Choroid plexus epithelial cell (primary cell): ENCODE results near the gene TBC1D21.

Experiments used
- DNase-seq: peaks from one replicate; pipeline ENCODE4 v3.0.0-alpha.2; 2010; ENCODE audit warnings: low read depth
- H3K4me3 ChIP-seq: 2 replicates; pipeline ENCODE4 v1.5.1; 2011; ENCODE audit warnings: low read depth, mild to moderate bottlenecking, control low read depth, low read length, moderate library complexity
- CTCF ChIP-seq: conservative IDR thresholded peaks from 2 replicates; pipeline ENCODE4 v1.5.1; 2011; ENCODE audit warnings: low read depth, mild to moderate bottlenecking, control low read depth, inconsistent platforms, low read length, moderate library complexity

Gene TBC1D21

GRCh38 chr15:73857193-73857920 lies 16.0 kb upstream of the TBC1D21 start:
- no peak for TF ChIP-seq CTCF
- no peak overlapping the region for H3K4me3 ChIP-seq
- no peak for DNase-seq

GRCh38 chr15:73858062-73858461 lies 15.3 kb upstream of the TBC1D21 start:
- no peak overlapping the region for H3K4me3 ChIP-seq
- DNase-seq = no peak
- TF ChIP-seq CTCF = no peak

- TF ChIP-seq CTCF = no peak
- H3K4me3 ChIP-seq = no peak overlapping the region
- no peak for DNase-seq
Observed at GRCh38 chr15:73862276-73862675, 11.1 kb upstream of the TBC1D21 start.

- DNase-seq = no peak
- TF ChIP-seq CTCF = no peak
- H3K4me3 ChIP-seq = no peak overlapping the region
Observed at GRCh38 chr15:73865379-73865778, 8.0 kb upstream of the TBC1D21 start.

GRCh38 chr15:73865904-73866303 lies 7.5 kb upstream of the TBC1D21 start:
- no peak for TF ChIP-seq CTCF
- no peak for DNase-seq
- H3K4me3 ChIP-seq = no peak overlapping the region

- H3K4me3 ChIP-seq = no peak overlapping the region
- TF ChIP-seq CTCF = no peak
- DNase-seq = no peak
Observed at GRCh38 chr15:73866481-73866880, 6.9 kb upstream of the TBC1D21 start.

GRCh38 chr15:73866881-73867410 lies 6.4 kb upstream of the TBC1D21 start:
- H3K4me3 ChIP-seq = no peak overlapping the region
- TF ChIP-seq CTCF = peak; percentile 6
- no peak for DNase-seq
